Activated naive CD8-positive, alpha-beta T cell (primary cell): ENCODE data around the gene EXOSC2.

ENCODE experiments used
- H3K27ac Mint-ChIP-seq: one replicate; pipeline ENCODE4 v1.8.0; 2021; ENCODE audit warnings: mixed read lengths
- H3K27me3 Mint-ChIP-seq: one replicate; pipeline ENCODE4 v1.8.0; 2021; ENCODE audit warnings: mixed read lengths
- H3K36me3 Mint-ChIP-seq: one replicate; pipeline ENCODE4 v1.8.0; 2021; ENCODE audit warnings: mixed read lengths
- H3K4me1 Mint-ChIP-seq: one replicate; pipeline ENCODE4 v1.8.0; 2021; ENCODE audit warnings: low read depth, mixed read lengths
- H3K4me3 Mint-ChIP-seq: one replicate; pipeline ENCODE4 v1.8.0; 2021; ENCODE audit warnings: mild to moderate bottlenecking, mixed read lengths
- H3K9me3 Mint-ChIP-seq: one replicate; pipeline ENCODE4 v1.8.0; 2021; ENCODE audit warnings: low read depth, mixed read lengths

The EXOSC2 gene

DNA sequence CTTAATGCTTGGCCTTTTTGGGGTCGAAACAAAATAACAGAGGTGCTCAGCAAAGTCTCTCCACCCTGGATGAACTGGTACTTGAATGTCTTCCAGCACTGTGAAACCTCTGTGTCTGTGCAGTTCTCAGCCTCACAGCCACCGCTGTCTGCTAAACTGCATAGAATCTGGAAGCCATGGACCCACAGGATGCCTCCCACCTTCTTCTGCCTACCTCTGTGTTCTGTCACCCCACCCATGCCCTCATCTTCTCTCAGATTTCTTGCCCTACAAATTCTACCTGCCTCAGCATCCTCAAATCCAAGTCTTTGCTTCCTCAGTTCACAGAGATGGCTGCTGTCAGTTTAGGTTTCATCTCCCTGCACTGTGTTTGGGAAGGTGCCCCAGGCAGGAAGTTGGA is 35.6 kb downstream of the EXOSC2 start:
- no peaks in the 10 kb centered on the region for H3K9me3 Mint-ChIP-seq
- no peaks in the 10 kb centered on the region for H3K27me3 Mint-ChIP-seq
- H3K4me1 Mint-ChIP-seq = peaks cover 35% of the 10 kb centered on the region
- peak overlapping the region; percentile 28 for H3K27ac Mint-ChIP-seq
- H3K4me3 Mint-ChIP-seq = no peak overlapping the region
- peaks cover 3% of the 10 kb centered on the region for H3K36me3 Mint-ChIP-seq

DNA sequence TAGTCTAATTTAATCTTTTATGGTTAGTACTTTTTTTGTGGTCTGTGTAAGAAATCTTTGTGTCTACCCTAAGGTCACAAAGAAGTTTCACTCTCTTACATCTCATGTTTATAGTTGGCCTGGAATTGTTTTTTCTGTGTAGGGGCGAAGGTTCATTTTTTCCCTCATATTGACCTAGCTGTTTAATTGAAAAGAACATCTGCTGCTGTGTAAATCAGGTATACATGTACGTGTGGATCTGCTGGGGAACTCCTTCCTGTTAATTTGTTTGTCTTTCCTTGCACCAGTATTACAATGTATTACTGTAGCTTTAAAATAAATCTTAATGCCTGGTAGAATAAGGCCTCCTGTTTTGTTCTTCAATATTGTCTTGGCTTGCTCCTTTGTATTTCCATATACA is 37.8 kb downstream of the EXOSC2 start:
- H3K27ac Mint-ChIP-seq = no peak overlapping the region
- no peaks in the 10 kb centered on the region for H3K27me3 Mint-ChIP-seq
- H3K4me1 Mint-ChIP-seq = peaks cover 31% of the 10 kb centered on the region
- H3K9me3 Mint-ChIP-seq = no peaks in the 10 kb centered on the region
- no peak overlapping the region for H3K4me3 Mint-ChIP-seq
- peaks cover 3% of the 10 kb centered on the region for H3K36me3 Mint-ChIP-seq

- H3K9me3 Mint-ChIP-seq = no peaks in the 10 kb centered on the region
- H3K27ac Mint-ChIP-seq = no peak overlapping the region
- no peaks in the 10 kb centered on the region for H3K27me3 Mint-ChIP-seq
- H3K4me3 Mint-ChIP-seq = no peak overlapping the region
- peaks cover 3% of the 10 kb centered on the region for H3K36me3 Mint-ChIP-seq
- peaks cover 32% of the 10 kb centered on the region for H3K4me1 Mint-ChIP-seq
Measured at GRCh38 chr9:130732136-130732535, 38.6 kb downstream of the EXOSC2 start.

DNA sequence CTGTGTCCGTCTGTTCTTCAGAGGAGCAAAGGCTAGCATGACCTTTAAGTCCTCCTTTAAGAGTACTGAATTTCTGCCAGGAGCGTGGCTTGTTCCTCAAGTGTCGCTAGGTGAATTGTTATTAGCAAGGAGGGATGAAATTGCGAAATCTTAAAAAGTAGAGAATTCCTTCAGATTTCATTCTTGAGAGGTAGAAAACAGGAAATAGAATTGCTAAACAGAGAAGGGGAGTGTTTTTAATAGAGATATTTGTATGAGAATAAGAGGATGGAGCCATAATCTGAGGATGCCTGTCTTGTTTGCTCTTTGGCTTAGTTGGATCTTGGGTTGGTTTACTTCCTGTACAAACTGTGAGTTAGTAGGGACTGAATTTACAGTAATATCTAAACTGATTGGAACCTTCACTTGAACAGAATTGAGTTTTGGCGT is 39.2 kb downstream of the EXOSC2 start:
- no peak overlapping the region for H3K27ac Mint-ChIP-seq

GRCh38 chr9:130735566-130735965 is 42.0 kb downstream of the EXOSC2 start:
- peaks cover 20% of the 10 kb centered on the region for H3K4me1 Mint-ChIP-seq
- peaks cover 6% of the 10 kb centered on the region for H3K36me3 Mint-ChIP-seq
- no peak overlapping the region for H3K27ac Mint-ChIP-seq

More for the DNA sequence above, 39.2 kb downstream of the EXOSC2 start:
- Mint-ChIP-seq H3K4me1 (peaks cover 32% of the 10 kb centered on the region), H3K4me3 (no peak overlapping the region), H3K36me3 (peaks cover 3% of the 10 kb centered on the region), H3K27me3 (no peaks in the 10 kb centered on the region), H3K9me3 (no peaks in the 10 kb centered on the region)

GRCh38 chr9:130736834-130737233 is 43.3 kb downstream of the EXOSC2 start:
- no peak overlapping the region for H3K27ac Mint-ChIP-seq
- H3K27me3 Mint-ChIP-seq = no peaks in the 10 kb centered on the region
- H3K4me1 Mint-ChIP-seq = peaks cover 19% of the 10 kb centered on the region
- H3K4me3 Mint-ChIP-seq = no peak overlapping the region
- no peaks in the 10 kb centered on the region for H3K9me3 Mint-ChIP-seq
- H3K36me3 Mint-ChIP-seq = peaks cover 6% of the 10 kb centered on the region

More at GRCh38 chr9:130735566-130735965, 42.0 kb downstream of the EXOSC2 start:
- Mint-ChIP-seq H3K27me3 (no peaks in the 10 kb centered on the region), H3K9me3 (no peaks in the 10 kb centered on the region), H3K4me3 (no peak overlapping the region)

DNA sequence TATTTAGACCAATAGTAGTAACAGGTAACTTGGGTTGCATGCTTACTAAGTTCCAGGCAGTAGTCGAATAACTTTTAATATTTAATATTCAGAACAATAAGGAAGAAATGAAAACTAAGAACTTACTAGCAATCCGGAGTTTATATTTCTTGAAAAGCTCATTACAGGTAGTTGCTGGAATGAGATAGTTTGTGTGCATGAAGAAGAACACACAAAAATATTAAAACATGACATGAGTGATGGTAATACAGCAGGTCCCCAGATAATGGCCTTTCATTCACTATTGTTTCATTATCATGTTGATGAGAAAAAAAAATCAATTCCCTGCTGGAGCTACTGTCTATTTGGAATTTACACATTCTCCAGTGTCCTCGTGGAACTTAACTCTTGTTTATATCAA is 44.7 kb downstream of the EXOSC2 start:
- Mint-ChIP-seq H3K9me3 (no peaks in the 10 kb centered on the region), H3K4me1 (peaks cover 15% of the 10 kb centered on the region), H3K36me3 (peaks cover 6% of the 10 kb centered on the region), H3K27ac (no peak overlapping the region), H3K27me3 (no peaks in the 10 kb centered on the region), H3K4me3 (no peak overlapping the region)

- H3K4me3 Mint-ChIP-seq = no peak overlapping the region
- H3K27ac Mint-ChIP-seq = no peak overlapping the region
- H3K36me3 Mint-ChIP-seq = peaks cover 3% of the 10 kb centered on the region
- H3K27me3 Mint-ChIP-seq = no peaks in the 10 kb centered on the region
- no peaks in the 10 kb centered on the region for H3K9me3 Mint-ChIP-seq
- peaks cover 14% of the 10 kb centered on the region for H3K4me1 Mint-ChIP-seq
Measured at GRCh38 chr9:130739081-130739480, 45.5 kb downstream of the EXOSC2 start.

GRCh38 chr9:130740218-130741023 is 46.8 kb downstream of the EXOSC2 start:
- Mint-ChIP-seq H3K4me1 (peaks cover 16% of the 10 kb centered on the region), H3K4me3 (no peak overlapping the region), H3K36me3 (peaks cover 3% of the 10 kb centered on the region), H3K27ac (no peak overlapping the region), H3K9me3 (no peaks in the 10 kb centered on the region), H3K27me3 (no peaks in the 10 kb centered on the region)

DNA sequence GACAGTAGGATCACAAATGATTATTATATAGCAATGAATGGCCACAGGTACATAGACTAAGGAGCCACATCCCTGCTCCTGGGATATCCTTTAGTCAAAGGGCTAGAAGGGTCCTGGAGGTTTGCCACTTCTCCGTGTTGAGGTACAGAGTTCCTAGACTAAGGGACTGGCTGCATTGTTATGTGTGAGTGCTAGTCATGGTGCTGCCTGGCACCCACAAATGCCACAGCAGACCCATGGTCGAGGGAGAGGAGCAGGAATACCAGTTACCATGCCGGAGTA is 47.4 kb downstream of the EXOSC2 start:
- no peaks in the 10 kb centered on the region for H3K27me3 Mint-ChIP-seq
- no peak overlapping the region for H3K4me3 Mint-ChIP-seq
- H3K27ac Mint-ChIP-seq = peak overlapping the region; percentile 10
- H3K36me3 Mint-ChIP-seq = peaks cover 3% of the 10 kb centered on the region
- no peaks in the 10 kb centered on the region for H3K9me3 Mint-ChIP-seq
- H3K4me1 Mint-ChIP-seq = peaks cover 16% of the 10 kb centered on the region

- Mint-ChIP-seq H3K27ac (no peak overlapping the region), H3K36me3 (peaks cover 5% of the 10 kb centered on the region), H3K9me3 (no peaks in the 10 kb centered on the region), H3K4me3 (no peak overlapping the region), H3K27me3 (no peaks in the 10 kb centered on the region), H3K4me1 (peaks cover 15% of the 10 kb centered on the region)
Measured at GRCh38 chr9:130741831-130742449, 48.4 kb downstream of the EXOSC2 start.

DNA sequence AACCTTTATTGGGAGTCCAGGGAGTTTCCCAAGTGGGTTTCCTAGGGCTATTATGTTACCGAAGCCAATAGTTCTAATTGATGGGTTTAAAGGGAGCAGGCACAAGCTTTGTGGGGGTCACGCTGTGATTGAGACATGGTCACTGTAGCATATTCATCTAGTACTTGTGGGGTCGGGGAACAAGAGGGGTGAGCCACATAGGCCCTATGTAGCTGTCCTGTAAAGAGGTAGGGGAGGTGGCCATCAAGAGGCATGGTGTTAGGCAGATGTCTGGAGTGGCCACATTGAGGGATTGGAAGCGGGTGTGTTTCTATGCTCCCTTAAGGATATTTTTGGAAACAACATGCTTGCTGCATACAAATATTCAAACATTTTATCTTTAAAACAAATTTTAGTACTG is 50.1 kb downstream of the EXOSC2 start:
- Mint-ChIP-seq H3K27ac (no peak overlapping the region), H3K4me1 (peaks cover 15% of the 10 kb centered on the region), H3K4me3 (no peak overlapping the region), H3K36me3 (peaks cover 5% of the 10 kb centered on the region), H3K27me3 (no peaks in the 10 kb centered on the region), H3K9me3 (no peaks in the 10 kb centered on the region)

- no peaks in the 10 kb centered on the region for H3K9me3 Mint-ChIP-seq
- no peak overlapping the region for H3K4me3 Mint-ChIP-seq
- H3K4me1 Mint-ChIP-seq = peaks cover 15% of the 10 kb centered on the region
- no peak overlapping the region for H3K27ac Mint-ChIP-seq
- H3K36me3 Mint-ChIP-seq = peaks cover 5% of the 10 kb centered on the region
- H3K27me3 Mint-ChIP-seq = no peaks in the 10 kb centered on the region
Measured at GRCh38 chr9:130745210-130745800, 51.7 kb downstream of the EXOSC2 start.

DNA sequence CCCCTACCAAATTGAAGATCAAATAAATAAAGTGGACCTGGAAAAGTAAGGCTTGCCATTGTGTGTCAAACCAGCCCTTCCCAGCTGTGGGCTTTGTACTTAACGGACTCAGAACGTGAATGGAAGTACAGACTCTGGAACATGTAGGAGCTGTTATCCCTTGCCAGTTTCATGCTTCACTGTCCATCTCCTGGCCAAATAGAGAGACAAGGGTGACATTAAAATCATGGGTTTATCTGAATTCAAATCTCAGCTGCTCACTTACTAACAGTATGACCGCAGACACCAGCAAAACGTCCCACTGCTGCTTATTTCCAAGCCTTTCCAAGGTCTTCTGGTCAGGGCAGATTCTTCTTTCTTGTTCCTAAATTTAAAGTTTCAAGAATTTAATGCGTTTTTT is 52.2 kb downstream of the EXOSC2 start:
- Mint-ChIP-seq H3K4me1 (peaks cover 15% of the 10 kb centered on the region), H3K9me3 (no peaks in the 10 kb centered on the region), H3K27ac (no peak overlapping the region), H3K4me3 (no peak overlapping the region), H3K36me3 (peaks cover 2% of the 10 kb centered on the region), H3K27me3 (no peaks in the 10 kb centered on the region)

- peaks cover 2% of the 10 kb centered on the region for H3K36me3 Mint-ChIP-seq
Measured at GRCh38 chr9:130746434-130747212, 53.0 kb downstream of the EXOSC2 start.

More at GRCh38 chr9:130746434-130747212, 53.0 kb downstream of the EXOSC2 start:
- no peak overlapping the region for H3K4me3 Mint-ChIP-seq
- no peaks in the 10 kb centered on the region for H3K27me3 Mint-ChIP-seq
- H3K27ac Mint-ChIP-seq = no peak overlapping the region
- H3K9me3 Mint-ChIP-seq = no peaks in the 10 kb centered on the region
- H3K4me1 Mint-ChIP-seq = peaks cover 13% of the 10 kb centered on the region
